ENCODE data around the gene UBTFL1.
"Not testable (repeated sequence)": the region's sequence is repeated elsewhere in the genome, so short reads cannot be mapped to it uniquely, and the experiment has no call there.

UBTFL1 gene, protein sequence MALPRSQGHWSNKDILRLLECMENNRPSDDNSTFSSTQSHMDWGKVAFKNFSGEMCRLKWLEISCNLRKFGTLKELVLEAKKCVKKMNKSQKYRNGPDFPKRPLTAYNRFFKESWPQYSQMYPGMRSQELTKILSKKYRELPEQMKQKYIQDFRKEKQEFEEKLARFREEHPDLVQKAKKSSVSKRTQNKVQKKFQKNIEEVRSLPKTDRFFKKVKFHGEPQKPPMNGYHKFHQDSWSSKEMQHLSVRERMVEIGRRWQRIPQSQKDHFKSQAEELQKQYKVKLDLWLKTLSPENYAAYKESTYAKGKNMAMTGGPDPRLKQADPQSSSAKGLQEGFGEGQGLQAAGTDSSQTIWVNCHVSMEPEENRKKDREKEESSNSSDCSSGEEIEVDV

GRCh38 chr11:90085650-90086049 lies at the start of gene UBTFL1:
TSS of gene UBTFL1 (plus strand) at chr11:90085950. CDS start at chr11:90085950, 0 bp downstream.
- not testable (repeated sequence) for DNase-seq (ENCODE audit: low read depth in 2 of 2)

GRCh38 chr11:90051591-90052209 lies 34.0 kb upstream of the UBTFL1 start:
- not testable (repeated sequence) for DNase-seq (ENCODE audit: low read depth in 2 of 2)

DNA sequence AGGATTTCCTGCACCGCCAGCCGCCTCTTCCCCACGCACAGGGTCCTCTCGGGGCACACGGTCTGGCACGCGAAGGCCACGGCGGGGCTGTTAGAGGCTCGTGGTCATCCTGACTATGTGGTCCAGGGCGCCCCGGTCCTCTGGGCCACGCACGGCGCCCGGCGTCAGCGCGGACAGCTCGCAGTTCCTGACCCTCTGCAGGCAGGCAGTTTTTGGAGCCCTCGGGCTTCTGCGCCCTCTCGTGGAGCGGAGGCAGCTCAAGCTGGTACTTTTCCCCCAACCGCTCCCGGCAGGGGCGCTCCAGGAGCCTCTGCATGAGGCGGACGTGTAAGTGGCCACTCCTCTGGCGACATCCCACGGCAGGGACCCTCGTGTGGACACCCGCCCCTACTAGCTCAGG lies 33.4 kb upstream of the UBTFL1 start:
- DNase-seq (ENCODE audit: low read depth in 2 of 2), result not testable (repeated sequence)

- not testable (repeated sequence) for DNase-seq (ENCODE audit: low read depth in 2 of 2)
Measured at GRCh38 chr11:90053545-90053944, 32.2 kb upstream of the UBTFL1 start.

GRCh38 chr11:90088731-90089130 lies 3.0 kb downstream of the UBTFL1 start:
- not testable (repeated sequence) for DNase-seq (ENCODE audit: low read depth in 2 of 2)

- DNase-seq (ENCODE audit: low read depth in 2 of 2), result not testable (repeated sequence)
Measured at GRCh38 chr11:90095230-90095924, 9.6 kb downstream of the UBTFL1 start.

- DNase-seq (ENCODE audit: low read depth in 2 of 2), result not testable (repeated sequence)
Measured at GRCh38 chr11:90098261-90098660, 12.5 kb downstream of the UBTFL1 start.

DNA sequence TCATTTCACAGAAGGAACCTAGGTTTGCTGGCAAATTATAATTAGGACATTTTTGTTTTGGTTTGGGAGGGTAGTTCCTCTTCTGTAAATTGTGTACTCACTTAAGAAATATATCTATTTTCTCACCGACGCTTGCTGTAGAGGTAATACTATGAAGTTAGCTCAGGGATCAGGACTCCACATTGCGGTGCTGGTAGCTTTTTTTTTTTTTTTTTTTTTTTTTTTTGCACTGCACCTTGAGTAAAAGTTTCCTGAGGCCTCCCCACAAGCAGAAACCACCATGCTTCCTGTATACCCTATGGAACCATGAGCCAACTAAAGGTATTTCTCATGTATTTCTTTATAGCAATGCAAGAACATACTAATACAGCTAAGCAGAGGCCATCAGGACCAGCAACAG lies 14.7 kb downstream of the UBTFL1 start:
- DNase-seq (ENCODE audit: low read depth in 2 of 2), result no peak

GRCh38 chr11:90113541-90113940 lies 27.8 kb downstream of the UBTFL1 start:
- DNase-seq (ENCODE audit: low read depth in 2 of 2), result no peak

- no peak for DNase-seq (ENCODE audit: low read depth in 2 of 2)
Measured at GRCh38 chr11:90120191-90120590, 34.4 kb downstream of the UBTFL1 start.

DNA sequence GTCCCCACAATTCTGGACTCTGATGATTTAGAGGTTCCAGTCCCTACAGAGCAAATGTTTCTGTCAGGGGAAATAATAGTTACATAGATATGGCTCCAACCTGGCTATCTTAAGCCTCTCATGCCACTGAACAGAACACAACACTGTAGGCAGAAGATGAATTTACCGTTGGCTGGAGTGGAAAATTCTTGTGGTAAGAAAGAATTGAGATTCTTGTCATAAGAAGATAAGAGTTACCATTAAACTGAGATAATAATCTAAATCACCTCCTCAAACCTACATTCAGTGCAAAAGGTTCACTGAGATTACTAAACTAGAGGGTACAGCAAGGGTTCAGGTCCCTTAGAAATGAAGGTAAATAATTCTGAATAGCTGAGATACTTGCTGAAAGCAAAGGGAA lies 38.6 kb downstream of the UBTFL1 start:
- no peak for DNase-seq (ENCODE audit: low read depth in 2 of 2)

DNA sequence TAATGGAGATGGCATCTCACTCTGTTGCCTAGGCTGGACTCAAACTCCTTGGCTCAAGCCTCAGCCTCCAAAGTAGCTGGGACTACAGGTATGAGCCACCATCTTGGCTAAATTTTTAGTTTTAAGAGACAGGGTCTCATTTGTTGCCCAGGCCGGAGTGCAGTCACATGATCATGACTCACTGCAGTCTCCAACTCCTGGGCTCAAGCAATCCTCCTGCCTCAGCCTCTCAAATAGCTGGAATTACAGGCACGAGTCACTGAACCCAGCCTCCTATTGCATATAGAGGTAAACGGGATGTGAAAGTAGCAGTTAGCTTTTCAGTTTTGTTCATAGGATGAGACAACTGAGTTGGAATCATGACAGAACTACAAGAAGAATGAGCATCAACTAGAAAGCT lies 39.2 kb downstream of the UBTFL1 start:
- no peak for DNase-seq (ENCODE audit: low read depth in 2 of 2)

DNA sequence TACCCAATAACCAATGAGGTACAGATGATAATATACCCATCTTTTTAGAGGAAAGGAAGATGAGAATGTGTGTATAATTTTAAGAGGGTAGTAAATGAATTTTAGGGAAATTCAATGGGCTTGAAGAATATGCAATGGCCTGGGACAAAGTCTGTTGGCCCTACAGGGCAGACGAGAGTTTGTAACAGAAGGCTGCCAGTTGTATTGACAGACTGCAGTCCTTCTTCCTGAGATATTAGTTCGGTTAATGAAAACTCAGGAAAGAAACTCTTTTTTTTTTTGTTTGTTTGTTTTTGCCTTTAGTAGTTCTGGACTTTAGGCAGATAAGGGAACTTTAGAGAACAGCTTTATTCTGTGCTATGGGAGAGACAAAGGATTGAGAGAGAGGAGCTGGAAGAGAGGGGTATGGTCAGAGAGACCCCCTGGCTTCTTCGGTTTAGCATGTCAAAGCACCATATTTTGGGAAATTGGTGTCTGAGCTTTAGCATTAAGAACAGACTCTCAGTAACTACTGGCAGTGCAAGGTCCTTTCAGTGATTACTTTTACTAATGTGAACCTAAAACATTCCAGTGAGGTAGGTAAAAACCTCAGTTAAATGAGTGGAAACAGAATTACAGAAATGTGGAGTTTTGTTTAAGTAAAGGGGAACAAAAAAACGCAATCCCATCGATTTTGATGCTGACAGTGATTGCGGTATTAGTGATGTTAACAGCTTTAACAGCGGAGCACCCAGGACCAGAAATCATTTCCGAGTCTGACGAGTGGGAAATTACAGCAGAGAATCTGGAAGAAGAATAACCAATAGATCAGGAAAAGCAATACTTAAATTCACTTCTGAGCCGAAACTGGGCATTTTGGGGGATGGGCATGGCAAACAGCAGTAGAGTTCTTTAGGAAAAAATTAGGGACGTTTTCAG lies 48.1 kb downstream of the UBTFL1 start:
- no peak for DNase-seq (ENCODE audit: low read depth in 2 of 2)

- no peak for DNase-seq (ENCODE audit: low read depth in 2 of 2)
Measured at GRCh38 chr11:90134478-90135003, 48.8 kb downstream of the UBTFL1 start, which contains the start of gene NAALAD2. TSS of gene NAALAD2 (plus strand) at chr11:90134663. CDS start at chr11:90134759, 96 bp downstream.

DNA sequence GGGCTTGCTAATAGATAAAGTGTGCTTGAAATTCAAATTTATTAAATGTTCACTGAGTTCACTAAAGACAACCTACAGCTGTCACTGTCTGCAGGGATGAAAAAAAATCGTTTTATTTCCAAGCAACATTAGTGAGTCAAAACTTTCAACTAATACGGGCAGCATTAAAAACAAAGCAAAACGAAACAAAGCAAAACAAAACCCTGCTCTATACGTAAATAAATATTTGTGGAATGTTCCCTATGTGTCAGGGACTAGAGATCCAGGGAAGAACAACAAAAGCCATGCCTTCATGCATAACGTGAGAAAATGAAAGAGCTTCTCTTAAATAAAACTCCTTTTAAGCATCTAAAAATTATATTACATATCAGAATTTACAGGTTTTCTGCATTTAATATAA lies 49.3 kb downstream of the UBTFL1 start:
- DNase-seq (ENCODE audit: low read depth in 2 of 2), result no peak

Measured in stimulated activated CD8-positive, alpha-beta memory T cell treated with anti-CD3 and anti-CD28 coated beads, Interleukin-2, amount 100 ng/mL, for 1 hour (primary cell).